Right forelimb (tissue), 1 donor: ENCODE measurements around the gene SPDL1.
A peak's percentile ranks its signal among the peaks of the same experiment; 100 is the strongest.

Experiments used
- DNase-seq: peaks from one replicate; pipeline ENCODE4 v3.0.0-alpha.2; 2018

Gene SPDL1, protein sequence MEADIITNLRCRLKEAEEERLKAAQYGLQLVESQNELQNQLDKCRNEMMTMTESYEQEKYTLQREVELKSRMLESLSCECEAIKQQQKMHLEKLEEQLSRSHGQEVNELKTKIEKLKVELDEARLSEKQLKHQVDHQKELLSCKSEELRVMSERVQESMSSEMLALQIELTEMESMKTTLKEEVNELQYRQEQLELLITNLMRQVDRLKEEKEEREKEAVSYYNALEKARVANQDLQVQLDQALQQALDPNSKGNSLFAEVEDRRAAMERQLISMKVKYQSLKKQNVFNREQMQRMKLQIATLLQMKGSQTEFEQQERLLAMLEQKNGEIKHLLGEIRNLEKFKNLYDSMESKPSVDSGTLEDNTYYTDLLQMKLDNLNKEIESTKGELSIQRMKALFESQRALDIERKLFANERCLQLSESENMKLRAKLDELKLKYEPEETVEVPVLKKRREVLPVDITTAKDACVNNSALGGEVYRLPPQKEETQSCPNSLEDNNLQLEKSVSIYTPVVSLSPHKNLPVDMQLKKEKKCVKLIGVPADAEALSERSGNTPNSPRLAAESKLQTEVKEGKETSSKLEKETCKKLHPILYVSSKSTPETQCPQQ

DNA sequence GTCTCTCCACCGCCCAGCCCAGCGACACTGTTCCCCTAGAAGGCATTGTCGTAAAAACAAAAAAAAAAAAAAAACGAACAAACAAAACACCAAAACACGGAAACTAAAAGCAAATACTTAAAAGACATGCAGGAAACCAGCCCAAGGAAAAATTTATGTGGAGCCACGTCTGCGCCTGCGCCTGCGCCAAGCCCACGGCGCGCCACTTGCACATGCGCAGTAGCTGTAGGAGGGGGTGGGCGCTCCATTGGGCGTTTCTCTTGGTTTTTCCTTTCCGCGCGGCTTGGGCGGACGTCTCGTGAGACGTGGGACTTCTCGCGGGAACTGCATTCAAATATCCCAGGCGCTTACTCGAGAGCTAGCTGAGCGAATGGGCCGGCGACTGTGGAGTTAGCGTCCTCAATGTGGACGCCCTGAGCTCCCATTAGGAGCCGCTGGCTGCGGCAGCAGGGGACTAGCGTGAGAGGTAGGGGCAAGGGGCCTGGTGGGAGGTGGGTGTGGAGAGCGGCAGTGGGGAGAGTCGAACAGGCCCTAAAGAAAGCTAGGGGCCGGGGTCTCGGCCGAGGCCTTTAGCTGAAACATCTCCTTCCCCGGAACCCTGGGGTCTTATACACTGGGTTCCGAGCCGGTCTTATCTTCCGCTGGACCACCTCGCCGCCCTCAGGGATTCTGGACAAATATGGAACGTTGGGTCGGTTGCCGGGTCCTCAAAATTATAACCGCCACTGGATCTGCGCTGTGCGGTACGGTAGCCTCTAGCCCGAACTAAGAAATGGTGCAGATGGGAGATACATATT is at the start of gene SPDL1:
SPDL1 (plus strand) TSS at position 350 of the 797 bp plus-strand sequence. CDS start 4,644 bp downstream, outside the sequence.
- DNase-seq, result peak; percentile 97

DNA sequence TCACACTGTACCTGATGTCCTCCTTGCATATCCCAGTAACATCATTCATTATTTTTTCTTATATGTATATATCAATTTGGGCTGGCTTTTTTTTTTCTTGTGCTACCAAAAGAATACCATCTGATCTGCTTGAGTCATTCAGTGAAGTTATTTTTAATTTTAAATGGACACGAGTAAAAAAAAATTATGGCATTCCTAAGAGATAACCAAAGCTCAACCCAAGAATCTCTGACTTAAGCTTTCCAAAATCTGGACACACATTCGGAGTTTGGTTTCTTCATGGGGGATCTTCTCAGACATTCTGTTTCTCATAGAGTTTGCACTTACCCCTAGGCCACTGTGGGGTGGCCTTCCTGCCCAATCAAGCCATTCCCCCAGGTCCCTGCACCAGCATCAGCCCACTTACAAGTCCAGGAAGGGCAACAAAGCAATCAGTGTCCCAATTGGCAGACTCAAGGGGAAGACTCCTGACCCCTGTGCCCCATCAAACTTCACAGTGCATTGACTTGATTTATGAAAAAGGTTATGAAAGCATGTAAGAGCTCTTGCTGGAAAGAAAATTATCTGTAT is 49.2 kb upstream of the SPDL1 start:
- no peak for DNase-seq

DNA sequence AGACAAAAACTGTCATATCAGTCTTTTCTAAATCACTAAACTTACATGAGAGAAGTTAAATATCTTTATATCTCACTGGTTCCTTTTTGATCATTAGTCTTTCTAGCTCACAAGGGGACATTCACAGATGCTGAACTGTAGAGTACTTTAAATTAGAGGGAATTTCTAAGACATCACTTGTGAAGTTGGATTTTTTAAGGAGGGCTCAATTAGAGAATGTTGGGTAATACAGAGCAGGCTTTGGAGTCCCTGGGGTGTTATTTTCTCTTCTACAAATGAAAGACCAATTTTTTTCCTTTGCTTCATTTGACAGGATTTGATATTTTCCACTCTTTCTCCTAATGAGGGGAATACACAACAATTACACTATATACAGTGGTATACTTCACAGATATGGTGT is 48.6 kb upstream of the SPDL1 start:
- no peak for DNase-seq

DNA sequence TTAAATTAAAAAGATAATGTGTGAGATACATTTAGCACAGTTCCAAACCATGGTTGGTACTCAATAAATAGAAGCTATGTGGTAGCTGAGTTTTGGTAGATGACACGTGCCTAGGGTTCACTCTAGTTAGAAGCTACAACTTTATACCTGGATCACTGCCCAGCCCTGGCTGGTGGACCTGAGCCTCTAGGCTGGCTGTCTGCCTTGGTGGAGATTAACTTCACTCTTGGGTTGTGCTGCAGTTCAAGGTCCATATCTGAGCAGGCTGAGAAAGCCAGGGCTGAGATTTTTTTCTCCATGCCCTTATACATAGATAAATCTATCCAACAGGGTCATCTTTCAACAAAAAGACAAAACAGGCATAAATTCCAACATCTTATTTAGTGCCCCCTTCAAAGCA is 44.6 kb upstream of the SPDL1 start:
- no peak for DNase-seq

DNA sequence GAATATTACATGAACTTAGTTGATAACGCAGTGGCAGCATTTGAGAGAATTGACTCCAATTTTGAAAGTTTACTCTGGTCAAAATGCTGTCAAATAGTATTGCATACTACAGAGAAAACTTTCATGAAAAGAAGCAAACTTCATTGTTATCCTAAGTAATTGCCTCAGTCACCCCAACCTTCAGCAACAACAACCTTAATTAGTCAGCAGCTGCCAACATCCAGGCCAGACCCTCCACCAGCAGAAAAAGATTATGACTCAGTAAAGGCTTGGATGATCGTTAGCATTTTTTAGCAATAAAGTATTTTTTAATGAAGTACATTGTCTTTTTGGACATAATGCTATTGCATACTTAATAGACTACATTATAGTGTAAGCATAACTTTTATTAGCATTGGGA is 40.8 kb upstream of the SPDL1 start:
- DNase-seq, result no peak

DNA sequence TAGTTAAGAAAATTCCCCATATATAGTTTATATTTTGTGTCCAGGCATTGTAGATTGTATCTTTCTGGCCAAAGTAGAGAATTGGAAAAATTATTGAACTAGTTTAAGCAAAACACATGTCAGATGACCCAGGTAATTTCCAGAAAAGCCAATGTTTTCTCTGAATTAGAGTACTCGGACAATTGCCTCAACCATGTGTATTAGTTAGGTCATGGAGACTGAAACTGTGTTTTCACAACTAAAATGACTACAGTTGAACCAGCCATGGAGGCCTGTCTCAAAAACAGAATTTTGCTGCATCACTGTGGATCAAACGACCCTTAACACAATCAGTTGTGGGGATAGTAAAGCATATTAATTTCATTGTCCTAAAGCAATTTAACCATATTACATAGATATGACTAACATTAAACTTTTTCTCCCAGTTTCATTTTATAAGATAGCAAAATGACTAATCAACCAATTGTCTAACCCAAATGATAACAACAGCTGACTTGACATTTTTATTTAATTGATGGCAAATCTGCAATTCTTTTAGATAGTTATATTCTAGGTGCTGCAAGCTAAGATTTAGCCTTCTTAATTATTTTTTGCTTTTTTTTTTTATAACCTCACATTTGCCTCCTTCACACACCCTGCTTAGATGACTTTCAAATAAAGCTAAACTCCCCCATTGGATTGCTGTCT is 39.2 kb upstream of the SPDL1 start:
- no peak for DNase-seq

DNA sequence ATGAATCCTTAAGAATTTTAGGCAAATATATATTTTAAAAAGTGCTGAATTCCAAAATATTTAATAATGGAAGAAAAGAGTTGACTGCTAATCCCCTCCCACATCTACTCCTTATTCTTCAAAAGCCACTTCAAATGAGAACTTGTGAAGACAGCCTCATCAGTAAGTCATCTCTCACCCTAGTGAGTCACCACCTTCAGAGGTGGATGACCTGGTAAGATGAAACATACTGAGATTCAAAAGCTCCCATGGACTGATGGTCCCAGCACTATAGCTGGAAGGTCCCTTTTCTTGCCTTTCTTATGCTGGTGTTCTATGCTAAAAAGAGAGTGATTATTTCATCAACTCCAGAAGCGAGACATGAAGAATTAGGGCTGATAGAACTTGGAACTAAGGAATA is 37.8 kb upstream of the SPDL1 start:
- no peak for DNase-seq

DNA sequence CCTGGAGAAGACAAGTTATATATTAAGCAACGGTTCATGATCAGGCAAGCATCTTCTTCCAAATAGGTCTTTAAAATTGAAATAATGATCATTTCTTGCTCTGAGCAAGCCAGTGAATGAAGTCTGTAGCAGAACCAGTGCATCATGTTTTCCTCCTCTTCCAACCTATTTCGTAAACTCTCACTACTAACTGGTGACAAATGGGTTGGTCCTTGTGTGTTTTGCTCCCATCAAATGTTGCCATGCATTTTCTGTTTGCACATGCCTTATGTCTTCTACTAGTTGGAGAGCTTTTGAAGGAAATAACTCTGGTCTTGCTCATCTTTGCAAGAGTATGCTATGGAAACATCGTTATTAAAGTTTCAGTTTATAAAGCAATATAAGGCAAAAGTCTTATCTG is 37.2 kb upstream of the SPDL1 start:
- no peak for DNase-seq

DNA sequence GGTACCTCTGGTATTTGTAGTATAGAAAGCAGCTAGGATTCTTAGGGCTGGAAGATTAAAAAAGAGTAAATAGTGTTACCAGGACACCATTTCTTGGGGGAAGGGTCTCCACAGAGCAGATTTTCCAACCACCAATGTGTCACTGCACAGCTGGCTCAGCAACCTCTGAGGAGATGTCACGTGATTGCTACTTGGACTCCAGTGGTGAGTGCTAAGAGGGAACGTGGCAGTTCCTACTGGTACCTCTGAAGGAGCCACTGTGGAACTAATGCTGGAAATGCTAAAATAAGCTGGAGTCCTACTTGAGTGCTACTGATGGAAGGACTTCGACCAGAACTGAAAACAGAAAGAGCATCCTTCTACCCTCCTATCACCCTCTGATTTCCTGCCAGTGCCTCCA is 36.1 kb upstream of the SPDL1 start:
- no peak for DNase-seq

DNA sequence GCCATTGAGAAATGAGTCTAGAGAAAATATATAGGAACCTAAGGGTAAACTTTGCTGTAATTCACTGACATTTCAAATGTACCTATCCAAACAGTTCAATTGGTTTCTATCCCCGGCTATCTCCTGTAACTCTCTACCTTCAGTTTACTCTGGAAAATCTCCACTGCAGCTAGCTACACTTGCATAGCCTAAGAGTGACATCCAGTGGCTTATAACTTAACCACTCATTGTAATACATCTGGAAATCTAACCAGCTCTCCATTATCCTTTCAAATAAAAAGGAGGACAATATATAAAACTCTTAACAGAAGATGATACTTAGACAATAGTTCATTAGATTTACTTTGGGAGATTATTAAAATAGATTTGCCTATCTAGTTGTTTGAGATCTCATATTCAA is 35.3 kb upstream of the SPDL1 start:
- DNase-seq, result no peak

DNA sequence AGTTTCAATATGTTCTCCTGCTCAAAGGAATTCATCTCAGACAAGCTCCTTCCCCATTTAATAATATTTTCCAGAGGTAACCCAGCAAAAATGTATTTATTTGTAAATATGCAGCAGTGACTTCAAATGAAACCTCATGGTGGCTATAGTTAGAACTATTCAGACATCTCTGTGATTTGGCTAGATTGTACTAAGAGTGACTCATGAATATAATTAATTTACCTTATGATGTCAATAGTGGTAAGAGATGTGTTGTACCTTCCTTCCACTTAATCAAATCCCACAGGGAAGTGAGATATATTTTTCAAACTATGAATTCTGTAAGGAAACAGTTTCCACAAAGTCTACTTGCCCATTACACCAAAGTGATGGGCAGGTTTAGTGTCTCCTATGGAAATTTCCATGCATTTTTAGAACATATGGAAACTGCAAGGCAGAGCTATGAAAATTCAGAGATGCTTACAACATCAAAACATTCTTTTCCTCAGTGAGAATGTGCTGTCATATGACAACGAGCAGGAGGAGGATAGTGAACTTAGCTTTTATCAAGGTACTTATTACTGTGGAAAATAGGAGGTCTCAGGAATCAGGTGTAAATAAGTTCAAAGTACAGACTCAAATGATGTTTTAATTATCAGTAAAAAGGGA is 34.0 kb upstream of the SPDL1 start:
- no peak for DNase-seq

DNA sequence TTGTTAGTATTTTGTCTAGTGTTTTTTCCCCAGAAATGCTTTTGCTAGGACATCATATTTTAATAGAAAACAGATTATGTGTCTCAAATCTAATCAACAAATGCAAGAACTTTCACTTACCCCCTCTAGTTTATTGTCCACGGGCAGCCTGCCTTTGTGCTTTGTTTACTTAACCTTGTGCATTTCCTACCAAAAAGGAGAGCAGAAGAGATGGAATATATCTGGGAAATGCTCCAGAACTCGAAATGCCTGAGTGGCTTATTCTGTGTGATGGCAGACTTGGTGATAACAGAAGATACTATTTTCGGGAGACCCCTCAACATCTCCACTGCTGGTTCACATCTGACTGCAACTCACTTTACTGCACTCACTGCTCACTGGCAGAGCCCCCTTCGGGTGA is 33.3 kb upstream of the SPDL1 start:
- no peak for DNase-seq

DNA sequence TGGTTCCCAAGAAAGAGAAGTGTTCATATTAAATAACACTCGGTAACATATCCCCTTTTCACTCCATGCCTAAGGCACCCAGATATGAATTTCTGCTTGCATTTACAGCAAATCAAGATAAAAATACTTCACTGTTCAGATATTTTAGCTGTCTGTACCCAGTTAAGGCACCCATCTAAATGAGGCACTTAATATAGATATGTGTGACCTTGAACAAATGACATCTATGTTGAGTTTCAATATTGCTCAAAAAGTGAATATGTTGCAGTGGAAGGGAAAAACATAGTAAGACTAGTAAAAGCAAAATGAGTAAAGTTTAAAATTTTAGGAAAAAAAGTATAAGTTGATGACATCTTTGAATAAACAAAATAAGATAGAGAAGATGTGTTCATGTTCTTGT is 32.4 kb upstream of the SPDL1 start:
- DNase-seq, result no peak

DNA sequence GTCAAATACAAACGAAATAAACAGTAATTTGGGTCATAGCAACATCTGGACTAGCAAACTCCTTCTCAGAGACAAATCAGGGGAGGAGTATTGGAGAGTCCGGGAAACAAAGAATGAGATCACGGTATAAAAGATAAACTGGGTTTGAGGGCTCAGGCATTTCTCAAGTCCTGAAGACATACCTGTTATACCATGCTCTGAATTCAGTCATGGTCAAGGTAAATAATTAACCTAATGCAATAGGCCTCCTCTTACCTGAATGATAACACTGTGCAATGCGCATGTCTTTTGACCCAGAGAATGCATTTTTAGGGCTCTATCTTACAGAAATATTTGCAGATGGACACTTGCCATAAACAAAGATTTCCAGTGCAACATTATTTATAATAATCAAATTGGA is 31.9 kb upstream of the SPDL1 start:
- no peak for DNase-seq

DNA sequence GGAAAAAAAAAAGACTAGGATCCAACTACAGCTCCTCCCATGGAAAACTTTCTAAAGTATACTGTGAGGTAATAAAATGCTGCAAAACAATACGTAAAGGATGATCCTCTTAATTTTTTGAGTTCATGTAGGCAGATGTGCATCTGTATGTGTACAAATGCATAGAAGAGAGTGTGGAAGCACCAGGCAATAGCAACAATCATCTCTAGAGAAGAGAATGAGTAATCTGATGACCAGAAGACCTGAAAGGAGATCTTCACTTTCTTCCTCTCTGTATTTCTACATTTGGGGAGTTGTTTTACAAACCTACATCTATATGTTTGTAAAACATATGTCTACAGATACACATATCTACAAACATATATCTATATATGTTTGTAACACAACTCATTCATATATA is 29.3 kb upstream of the SPDL1 start:
- DNase-seq, result no peak

DNA sequence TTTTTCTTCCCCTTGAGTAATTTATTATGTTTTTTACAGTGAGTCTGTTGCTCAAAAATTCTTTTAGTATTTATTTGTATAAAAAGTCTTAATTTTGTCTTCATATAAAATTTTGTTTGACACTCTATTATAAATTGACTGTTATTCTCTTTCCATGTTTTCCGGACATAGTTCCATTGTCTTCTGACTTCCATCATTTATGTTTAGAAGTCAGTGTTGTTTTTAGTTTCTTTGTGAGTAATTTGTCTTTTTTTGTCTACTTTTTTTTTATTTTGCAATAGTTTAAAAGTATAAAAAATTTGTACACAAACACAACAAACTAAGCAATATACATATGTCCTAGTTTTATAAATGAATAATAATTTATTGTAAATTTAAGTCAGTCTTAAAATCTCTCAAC is 25.7 kb upstream of the SPDL1 start:
- no peak for DNase-seq

DNA sequence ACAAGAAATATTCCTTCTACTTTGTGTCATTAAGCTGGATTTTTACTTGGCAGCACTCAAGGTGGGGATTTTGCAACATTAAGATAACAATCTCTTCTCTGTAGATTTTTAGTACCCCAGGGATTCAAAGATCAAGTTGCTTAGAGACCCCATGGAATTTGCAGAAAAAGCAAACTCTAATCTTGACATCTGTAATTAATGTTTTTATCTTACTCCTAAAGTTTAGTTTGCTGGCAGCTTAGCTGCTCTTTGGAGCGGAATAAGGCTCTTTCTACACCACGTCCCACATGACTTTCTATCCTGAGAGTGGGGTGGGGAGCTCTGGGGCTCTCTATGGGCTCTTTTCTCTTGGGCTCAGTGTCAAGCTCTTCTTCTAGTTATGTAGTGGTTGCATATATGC is 21.7 kb upstream of the SPDL1 start:
- no peak for DNase-seq

DNA sequence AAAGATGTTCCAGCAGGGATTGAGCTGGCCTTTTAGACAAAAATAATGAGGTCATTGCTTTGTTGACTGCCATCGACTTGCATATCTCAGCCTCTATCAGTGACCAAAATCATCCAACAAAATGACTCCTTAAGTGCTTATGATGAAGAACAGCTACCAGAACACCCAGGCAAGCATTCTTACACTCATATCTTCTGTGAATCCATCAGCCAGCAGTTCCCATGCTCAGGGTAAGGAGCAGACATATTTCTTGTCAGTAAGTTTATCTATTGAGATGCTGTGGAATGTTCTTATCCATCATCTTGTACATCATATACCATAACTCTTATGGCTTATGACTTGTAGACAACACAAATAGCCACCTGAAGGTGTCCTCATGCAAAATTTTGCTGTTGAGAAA is 20.2 kb upstream of the SPDL1 start:
- DNase-seq, result no peak

DNA sequence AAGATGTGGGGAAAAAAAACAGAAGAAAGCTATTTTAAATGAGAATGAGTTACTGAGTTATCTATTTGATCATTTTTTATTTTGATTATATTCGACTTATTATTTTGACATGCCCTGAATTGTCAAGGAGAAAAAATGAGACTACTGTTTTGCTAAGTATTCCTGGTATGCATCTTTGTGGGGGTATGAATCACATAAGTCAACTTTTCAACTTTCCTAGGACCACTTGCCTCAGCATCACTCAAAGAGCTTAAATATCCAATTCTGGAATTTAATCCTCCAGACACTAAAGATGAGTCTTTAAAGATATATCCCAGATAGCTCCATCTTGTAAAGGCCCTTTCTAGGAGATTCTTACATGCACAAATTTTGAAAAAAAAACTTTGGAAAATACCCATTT is 17.4 kb upstream of the SPDL1 start:
- no peak for DNase-seq

DNA sequence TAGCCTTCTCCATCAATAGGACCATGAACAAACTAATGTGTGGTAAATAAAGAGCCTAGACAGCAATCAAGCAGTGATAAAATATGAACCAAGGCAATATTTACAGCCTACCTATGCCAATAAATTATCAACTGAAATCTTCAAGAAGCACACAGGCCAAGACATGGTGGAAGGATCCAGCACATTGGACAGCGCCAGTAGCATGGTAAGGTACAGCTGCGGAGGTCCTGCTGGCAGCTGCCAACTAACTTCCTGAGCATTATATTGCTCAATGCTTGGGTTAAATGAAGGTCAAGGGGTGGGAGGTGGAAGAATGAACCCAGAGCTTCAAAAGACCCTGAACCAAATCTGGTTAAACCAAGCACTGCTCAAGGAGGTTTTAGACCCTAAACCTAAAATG is 16.5 kb upstream of the SPDL1 start:
- no peak for DNase-seq

DNA sequence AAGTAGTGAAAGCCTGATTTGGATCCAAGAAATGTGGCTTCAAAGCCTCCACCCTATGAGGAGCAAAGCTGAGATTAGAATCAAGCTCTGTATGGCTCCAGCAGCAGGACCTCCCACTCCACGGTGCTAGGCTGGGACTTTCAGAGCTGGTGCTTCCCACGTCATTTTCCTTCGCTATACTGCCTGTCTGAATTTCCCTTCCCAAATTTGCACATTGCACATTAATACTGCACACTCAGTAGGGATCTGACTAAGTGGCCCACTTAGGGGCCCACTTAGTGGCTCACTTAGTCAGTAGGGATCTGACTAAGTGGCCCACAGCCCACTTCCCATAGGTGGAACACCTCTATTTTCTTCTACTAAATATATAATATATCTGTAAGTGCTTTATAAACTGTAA is 14.1 kb upstream of the SPDL1 start:
- no peak for DNase-seq

DNA sequence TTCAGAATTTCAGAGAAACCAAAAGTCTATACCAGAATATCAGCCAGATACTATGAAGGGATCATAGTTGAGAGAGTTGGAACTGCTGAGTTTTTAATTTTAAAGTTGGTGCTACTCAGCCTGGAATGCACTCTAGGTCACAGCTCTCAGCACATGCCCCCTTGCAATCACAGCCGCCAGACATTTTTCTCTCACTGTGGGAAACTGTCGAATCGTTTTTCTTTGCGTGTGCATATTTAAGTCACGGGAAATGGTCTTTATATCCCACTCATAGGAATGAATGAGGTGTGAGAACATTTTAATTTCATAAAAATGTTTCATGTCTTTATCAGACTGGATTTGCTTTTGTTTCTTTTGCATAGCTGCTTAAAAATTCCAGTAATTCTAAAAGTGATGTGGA is 12.2 kb upstream of the SPDL1 start:
- DNase-seq, result no peak
